RWPE1 (cell line): ENCODE measurements around the gene HSD3B7.
A peak's percentile ranks its signal among the peaks of the same experiment; 100 is the strongest.

ENCODE experiments used
- CTCF ChIA-PET: fragments of 350-600 bp; sonication (Branson Sonifier 250); formaldehyde crosslinking; extraction: SDS; loops from one replicate; lab custom pipeline; 2021; lab: Yijun Ruan, JAX
- POLR2A ChIA-PET: fragments of 400-600 bp; formaldehyde crosslinking; extraction: SDS; loops from one replicate; lab custom pipeline; 2020; ENCODE audit warnings: antibody characterized with exemption; ENCODE audit not compliant: low non-redundant PET; lab: Yijun Ruan, JAX
- DNase-seq: peaks from one replicate; pipeline ENCODE4 v3.0.0; 2012; ENCODE audit warnings: low spot score
- H3K27ac ChIP-seq: fragments of 450-650 bp; 2 replicates; pipeline ENCODE4 v1.5.1; 2017
- CTCF ChIP-seq: fragments of 450-650 bp; conservative IDR thresholded peaks from 2 replicates; pipeline ENCODE4 v1.5.1; 2017; ENCODE audit warnings: low read depth, mild to moderate bottlenecking

Gene HSD3B7

GRCh38 chr16:30985401-30986128, 558 bp downstream of the HSD3B7 start:
- peak overlapping the region; percentile 71 for H3K27ac ChIP-seq
- CTCF ChIA-PET: interaction anchor here (0.5 to 2.7 kb wide), 41 partner anchors 8 to 883 kb away, joined by 3 to 23 read pairs (median 5); partner anchors contain the start of genes FUS, PRSS53, PRSS8 and STX4
- DNase-seq: peak; percentile 68
- TF ChIP-seq CTCF: no peak
- POLR2A ChIA-PET: no interaction called here

- no peak for DNase-seq
- POLR2A ChIA-PET: no interaction called here
- CTCF ChIA-PET: interaction anchor here (0.5 to 2.7 kb wide), 23 partner anchors 11 to 878 kb away, joined by 3 to 23 read pairs (median 5); partner anchors contain the start of genes PRSS53, STX4, VKORC1 and ZNF646
These were observed 1.4 kb downstream of the HSD3B7 start for GRCh38 chr16:30986129-30986991.

GRCh38 chr16:30987581-30988190, 2.7 kb downstream of the HSD3B7 start:
- CTCF ChIA-PET: no interaction called here
- no peak for TF ChIP-seq CTCF
- POLR2A ChIA-PET: no interaction called here

More at GRCh38 chr16:30986129-30986991, 1.4 kb downstream of the HSD3B7 start:
- TF ChIP-seq CTCF: no peak
- peak overlapping the region; percentile 71 for H3K27ac ChIP-seq

GRCh38 chr16:30989469-30990047, 4.6 kb downstream of the HSD3B7 start:
- POLR2A ChIA-PET: no interaction called here
- TF ChIP-seq CTCF: no peak

More at GRCh38 chr16:30987581-30988190, 2.7 kb downstream of the HSD3B7 start:
- peak overlapping the region; percentile 19 for H3K27ac ChIP-seq
- DNase-seq: no peak

GRCh38 chr16:30990105-30990504, 5.1 kb downstream of the HSD3B7 start:
- H3K27ac ChIP-seq: peak overlapping the region; percentile 28
- ChIA-PET CTCF (no interaction called here), POLR2A (no interaction called here)
- no peak for TF ChIP-seq CTCF
- no peak for DNase-seq

More at GRCh38 chr16:30989469-30990047, 4.6 kb downstream of the HSD3B7 start:
- H3K27ac ChIP-seq: peak overlapping the region; percentile 28
- CTCF ChIA-PET: interaction anchor here (0.7 kb wide), 1 partner anchor 176 kb away, joined by 4 read pairs; no protein-coding TSS in a partner anchor
- no peak for DNase-seq
